ENCODE data around the gene INS.
A peak's percentile ranks its signal among the peaks of the same experiment; 100 is the strongest.
"Not testable (repeated sequence)": the region's sequence is repeated elsewhere in the genome, so short reads cannot be mapped to it uniquely, and the experiment has no call there.

INS gene

GRCh38 chr11:2186669-2187279 is 25.8 kb upstream of the INS start:
- peak; percentile 18 for DNase-seq
- in situ Hi-C loops (cut with HindIII; ENCODE audit: low pct_ligation_motif_present, low pct_unique_long_range_greater_than_20kb, low sequenced_read_pairs): no loop called here

- DNase-seq: no peak
- in situ Hi-C loops (cut with HindIII; ENCODE audit: low pct_ligation_motif_present, low pct_unique_long_range_greater_than_20kb, low sequenced_read_pairs): no loop called here
Observed at GRCh38 chr11:2185324-2186085, 24.5 kb upstream of the INS start.

DNA sequence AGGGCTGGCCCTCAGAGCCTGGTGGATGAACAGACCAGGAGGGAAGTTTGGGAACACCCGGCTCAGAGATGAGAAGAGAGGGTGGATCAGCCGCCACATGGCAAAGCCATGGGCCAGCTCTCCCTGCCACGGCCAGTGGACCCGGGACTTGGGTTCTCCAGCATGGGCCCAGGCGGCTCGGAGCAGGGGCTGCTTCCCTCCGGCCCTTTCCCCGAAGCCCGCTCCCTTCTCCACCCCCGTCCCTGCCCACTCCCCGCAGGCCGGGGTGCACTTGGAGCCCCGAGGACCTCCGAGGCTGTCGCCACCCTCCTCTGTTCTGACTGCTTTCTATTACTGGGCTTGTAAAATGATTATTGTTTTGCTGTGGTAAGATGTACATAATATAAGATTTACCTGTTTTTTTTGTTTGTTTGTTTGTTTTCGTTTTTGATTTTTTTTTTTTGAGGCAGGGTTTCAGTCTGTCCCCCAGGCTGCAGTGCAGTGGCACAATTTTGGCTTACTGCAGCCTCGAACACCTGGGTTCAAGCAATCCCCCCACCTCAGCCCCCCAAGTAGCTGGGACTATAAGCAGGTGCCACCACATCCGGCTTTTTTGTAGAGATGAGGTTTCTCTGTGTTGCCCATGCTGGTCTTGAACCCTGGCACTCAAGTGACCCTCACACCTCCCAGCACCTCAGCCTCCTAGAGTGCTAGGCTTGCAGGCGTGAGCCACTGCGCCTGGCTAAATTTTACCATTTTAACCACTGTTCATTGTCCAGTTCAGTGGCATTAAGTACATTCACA is 21.9 kb upstream of the INS start:
- DNase-seq: no peak
- in situ Hi-C loops (cut with HindIII; ENCODE audit: low pct_ligation_motif_present, low pct_unique_long_range_greater_than_20kb, low sequenced_read_pairs): no loop called here

DNA sequence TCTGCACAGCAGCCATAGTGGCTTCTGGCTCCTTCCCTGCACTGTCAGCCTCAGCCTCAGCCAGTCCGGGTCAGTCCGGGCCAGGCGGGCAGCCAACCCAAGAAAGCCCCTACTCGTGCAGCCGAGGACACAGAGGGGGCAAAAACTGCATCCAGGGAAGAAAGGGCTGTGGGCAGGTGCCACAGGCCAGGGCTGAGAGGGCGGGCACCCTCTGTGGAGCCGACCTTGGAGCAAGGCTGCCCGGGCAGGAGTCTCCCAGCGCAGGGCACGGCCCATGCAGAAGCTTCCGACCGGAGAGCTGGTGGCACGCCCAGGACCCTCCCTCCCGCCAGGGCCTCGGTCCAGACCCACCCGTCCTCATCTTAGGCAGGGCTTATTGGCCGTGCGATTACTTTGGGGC is 21.1 kb upstream of the INS start:
- in situ Hi-C loops (cut with HindIII; ENCODE audit: low pct_ligation_motif_present, low pct_unique_long_range_greater_than_20kb, low sequenced_read_pairs): no loop called here
- no peak for DNase-seq

- no peak for DNase-seq
- in situ Hi-C loops (cut with HindIII; ENCODE audit: low pct_ligation_motif_present, low pct_unique_long_range_greater_than_20kb, low sequenced_read_pairs): no loop called here
Observed at GRCh38 chr11:2180789-2181370, 19.9 kb upstream of the INS start.

GRCh38 chr11:2180347-2180746 is 19.3 kb upstream of the INS start:
- no peak for DNase-seq
- in situ Hi-C loops (cut with HindIII; ENCODE audit: low pct_ligation_motif_present, low pct_unique_long_range_greater_than_20kb, low sequenced_read_pairs): no loop called here

DNA sequence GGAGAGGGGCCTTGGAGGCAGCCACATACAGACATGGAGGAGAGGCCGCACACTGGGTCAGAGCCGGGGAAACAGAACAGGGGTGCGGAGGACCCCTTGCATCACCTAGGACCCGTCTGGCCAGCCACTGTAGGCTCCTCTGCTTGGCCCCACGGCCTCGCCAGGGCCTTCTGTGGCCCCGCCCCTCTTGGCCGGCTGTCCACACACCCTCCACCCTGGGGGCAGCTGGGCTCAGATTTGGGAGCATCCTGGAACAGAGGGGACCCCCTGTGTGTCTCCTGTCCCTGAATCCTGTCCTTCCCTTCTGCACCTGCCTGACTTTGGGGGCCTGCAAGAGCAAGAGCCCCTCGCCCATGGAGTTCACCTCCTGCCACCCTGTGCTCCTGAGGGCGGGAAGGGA is 18.5 kb upstream of the INS start:
- no peak for DNase-seq
- in situ Hi-C loops (cut with HindIII; ENCODE audit: low pct_ligation_motif_present, low pct_unique_long_range_greater_than_20kb, low sequenced_read_pairs): no loop called here

- in situ Hi-C loops (cut with HindIII; ENCODE audit: low pct_ligation_motif_present, low pct_unique_long_range_greater_than_20kb, low sequenced_read_pairs): no loop called here
- peak; percentile 57 for DNase-seq
Observed at GRCh38 chr11:2178906-2179494, 18.0 kb upstream of the INS start.

DNA sequence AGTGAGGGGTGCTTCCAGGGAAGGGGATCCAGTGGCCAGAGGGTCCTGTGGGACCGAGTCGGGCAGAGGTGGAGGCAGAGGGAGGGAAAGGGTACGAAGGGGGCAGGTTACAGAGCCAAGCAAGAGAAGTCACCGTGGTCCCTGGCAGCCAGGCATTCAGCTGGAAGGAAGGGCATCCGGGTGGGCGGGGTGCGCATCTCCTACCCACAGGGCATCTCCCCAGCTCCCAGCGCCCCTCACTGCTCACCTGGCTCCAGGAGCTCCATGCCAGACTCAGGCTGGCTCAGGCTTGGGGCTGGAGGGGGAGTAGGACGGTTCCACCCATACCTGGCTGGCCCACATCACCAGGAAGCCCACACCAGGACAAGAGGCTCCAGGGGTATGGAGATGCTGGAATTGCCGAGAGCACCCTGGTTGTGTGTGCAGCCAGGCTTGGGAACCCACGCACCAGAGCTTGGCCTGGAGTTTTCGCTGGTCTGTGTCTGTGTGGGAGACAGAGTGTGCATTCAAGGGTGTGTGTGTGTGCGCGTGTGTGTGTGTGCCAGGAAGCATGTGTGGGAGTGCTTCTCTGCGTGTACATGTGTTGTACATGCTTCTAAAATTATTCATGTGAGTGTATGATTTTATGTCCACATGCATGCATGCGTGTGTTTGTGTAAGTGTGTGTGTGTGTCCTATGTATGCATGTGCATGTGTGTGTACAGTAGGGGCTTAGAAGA is 17.2 kb upstream of the INS start:
- in situ Hi-C loops (cut with HindIII; ENCODE audit: low pct_ligation_motif_present, low pct_unique_long_range_greater_than_20kb, low sequenced_read_pairs): not testable (repeated sequence)

GRCh38 chr11:2177076-2177475 is 16.1 kb upstream of the INS start:
- in situ Hi-C loops (cut with HindIII; ENCODE audit: low pct_ligation_motif_present, low pct_unique_long_range_greater_than_20kb, low sequenced_read_pairs): no loop called here

More for the DNA sequence above, 17.2 kb upstream of the INS start:
- not testable (repeated sequence) for DNase-seq

DNA sequence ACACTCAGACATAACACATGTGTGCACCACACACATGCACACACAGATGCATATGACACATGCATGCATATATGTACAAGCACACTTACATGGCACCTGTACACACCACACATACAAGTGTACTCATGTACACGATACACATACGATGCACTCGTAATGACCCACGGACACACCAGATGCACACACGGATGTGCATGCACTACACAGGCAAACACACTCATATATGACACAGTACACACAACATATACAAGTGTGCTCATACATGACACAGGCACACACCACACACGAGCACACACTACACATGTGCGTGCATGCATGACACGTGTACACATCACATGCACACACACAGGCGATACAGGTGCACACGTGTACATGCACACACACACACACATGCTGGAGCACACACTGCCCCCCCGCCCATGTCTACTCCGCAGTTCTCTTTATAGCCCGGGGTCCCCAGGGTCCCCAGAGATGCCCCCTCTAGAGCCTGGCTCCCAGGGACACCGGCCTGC is 15.4 kb upstream of the INS start:
- DNase-seq: no peak
- in situ Hi-C loops (cut with HindIII; ENCODE audit: low pct_ligation_motif_present, low pct_unique_long_range_greater_than_20kb, low sequenced_read_pairs): no loop called here

More at GRCh38 chr11:2177076-2177475, 16.1 kb upstream of the INS start:
- no peak for DNase-seq

DNA sequence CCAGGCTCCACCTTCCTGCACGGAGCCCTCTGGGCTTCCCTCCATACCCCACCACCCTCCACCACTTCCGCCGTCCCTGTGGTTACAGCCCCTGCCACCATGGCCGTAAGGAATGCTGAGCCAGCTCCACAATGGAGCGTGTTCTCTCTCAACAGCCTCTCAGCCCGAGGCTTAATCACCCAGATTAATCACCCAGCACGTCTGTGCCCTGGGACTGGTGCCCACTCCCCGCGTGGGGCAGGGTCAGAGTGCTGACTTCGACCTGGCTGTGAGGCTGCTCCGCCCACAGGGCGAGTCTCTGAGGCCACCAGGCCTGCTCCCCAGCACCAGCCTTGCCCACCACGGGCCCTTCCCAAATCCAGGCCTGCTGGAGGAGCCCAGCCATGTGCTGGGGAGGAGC is 14.7 kb upstream of the INS start:
- peak; percentile 21 for DNase-seq
- in situ Hi-C loops (cut with HindIII; ENCODE audit: low pct_ligation_motif_present, low pct_unique_long_range_greater_than_20kb, low sequenced_read_pairs): no loop called here

GRCh38 chr11:2174361-2174760 is 13.4 kb upstream of the INS start:
- in situ Hi-C loops (cut with HindIII; ENCODE audit: low pct_ligation_motif_present, low pct_unique_long_range_greater_than_20kb, low sequenced_read_pairs): no loop called here
- DNase-seq: no peak

DNA sequence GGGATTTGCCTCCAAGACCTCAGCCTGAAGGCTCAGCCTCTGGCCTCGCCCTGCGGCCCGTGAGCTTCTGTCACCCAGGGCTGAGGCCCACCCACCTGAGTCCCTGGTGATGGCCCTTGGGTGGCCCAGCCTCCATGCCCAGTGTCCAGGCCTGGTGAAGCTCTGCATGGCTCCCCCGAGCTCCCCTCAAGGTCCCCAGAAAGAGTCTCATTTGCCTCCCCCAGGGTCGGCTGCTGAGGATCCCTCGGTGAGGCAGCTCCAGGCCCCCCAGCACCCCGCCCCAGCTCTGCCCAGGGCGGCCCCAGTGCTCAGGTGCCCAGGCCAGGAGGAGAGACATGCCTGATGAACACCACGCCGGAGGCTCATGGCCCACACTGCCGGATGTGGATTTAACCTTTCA is 12.8 kb upstream of the INS start:
- DNase-seq: no peak
- in situ Hi-C loops (cut with HindIII; ENCODE audit: low pct_ligation_motif_present, low pct_unique_long_range_greater_than_20kb, low sequenced_read_pairs): no loop called here

DNA sequence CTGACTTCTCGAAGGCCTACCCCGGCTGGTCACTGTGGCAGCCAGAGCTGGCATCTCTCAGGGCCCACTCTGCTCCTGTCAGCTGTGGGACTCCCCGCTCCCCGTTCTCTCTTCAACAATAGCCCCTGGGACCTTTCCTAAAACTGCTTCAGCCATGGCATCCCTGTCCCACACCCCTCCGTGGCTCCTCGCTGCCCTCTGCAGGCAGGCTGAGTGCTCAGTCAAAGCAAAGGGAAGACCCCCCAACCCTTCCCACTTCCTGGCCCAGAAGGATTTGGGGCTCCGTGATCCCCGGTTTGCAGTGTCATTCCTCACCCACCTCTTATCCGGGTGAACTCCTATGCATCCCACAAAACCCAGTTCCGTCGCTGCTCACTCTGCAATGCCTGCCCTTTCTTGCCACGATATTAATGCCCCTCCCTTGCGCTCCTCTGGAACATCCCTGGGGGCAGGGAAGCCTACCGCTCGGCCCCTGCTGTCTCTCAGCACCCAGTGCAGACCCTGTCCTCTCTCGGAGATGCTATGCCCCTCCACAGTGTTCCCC is 12.2 kb upstream of the INS start:
- in situ Hi-C loops (cut with HindIII; ENCODE audit: low pct_ligation_motif_present, low pct_unique_long_range_greater_than_20kb, low sequenced_read_pairs): no loop called here

GRCh38 chr11:2172676-2173075 is 11.7 kb upstream of the INS start:
- in situ Hi-C loops (cut with HindIII; ENCODE audit: low pct_ligation_motif_present, low pct_unique_long_range_greater_than_20kb, low sequenced_read_pairs): no loop called here
- no peak for DNase-seq

More for the DNA sequence above, 12.2 kb upstream of the INS start:
- no peak for DNase-seq

GRCh38 chr11:2171591-2172003 is 10.6 kb upstream of the INS start, which contains the start of gene TH:
TH (minus strand) TSS chr11:2171815; CDS start chr11:2171786, 29 bp downstream.
- DNase-seq: no peak
- in situ Hi-C loops (cut with HindIII; ENCODE audit: low pct_ligation_motif_present, low pct_unique_long_range_greater_than_20kb, low sequenced_read_pairs): no loop called here
